EH (cell line): ENCODE measurements around the gene DGKH.
A peak's percentile ranks its signal among the peaks of the same experiment; 100 is the strongest.
"Not testable (repeated sequence)": the region's sequence is repeated elsewhere in the genome, so short reads cannot be mapped to it uniquely, and the experiment has no call there.

Experiments
- DNase-seq: peaks from one replicate; pipeline ENCODE4 v3.0.0-alpha.2; 2015; ENCODE audit warnings: low read depth

Gene DGKH

DNA sequence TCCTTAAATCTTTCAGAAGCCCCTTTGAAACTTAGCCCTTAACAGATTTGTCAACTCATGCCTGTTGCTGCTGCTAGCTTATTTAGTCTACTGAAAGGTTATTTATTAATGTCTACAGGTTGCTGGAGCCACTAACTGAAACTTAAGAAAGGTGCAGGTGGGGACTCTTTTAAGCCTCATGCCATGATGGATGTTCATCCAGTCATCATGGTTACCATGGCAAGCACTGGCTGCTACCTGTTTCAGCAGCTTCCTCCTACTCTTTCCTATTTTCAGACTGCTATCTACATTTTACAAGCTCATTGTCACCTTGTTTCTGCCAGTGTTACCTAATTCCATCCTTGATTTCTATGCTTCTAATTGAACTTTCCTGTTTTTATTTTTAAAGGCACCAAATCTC lies 27.1 kb downstream of the DGKH start:
- no peak for DNase-seq

DNA sequence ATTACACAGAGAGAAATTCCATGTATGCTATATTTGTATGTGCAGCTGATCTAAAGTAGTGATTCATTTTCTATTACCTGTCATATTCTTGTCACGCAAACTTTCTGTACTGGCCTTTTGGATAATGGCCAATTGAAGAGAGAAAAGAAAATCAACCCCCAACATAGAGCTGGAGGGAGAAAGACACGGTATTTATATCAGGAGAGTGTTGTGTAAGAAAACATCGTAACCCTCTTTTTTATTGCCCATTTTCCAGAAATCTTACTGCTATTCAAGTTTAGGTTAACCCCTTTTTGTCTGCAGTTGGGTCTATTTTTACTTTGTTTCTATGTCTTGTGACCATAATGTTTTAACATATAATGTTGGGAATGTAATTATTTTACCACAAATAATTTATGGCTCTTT lies 27.9 kb downstream of the DGKH start:
- DNase-seq: peak; percentile 45

DNA sequence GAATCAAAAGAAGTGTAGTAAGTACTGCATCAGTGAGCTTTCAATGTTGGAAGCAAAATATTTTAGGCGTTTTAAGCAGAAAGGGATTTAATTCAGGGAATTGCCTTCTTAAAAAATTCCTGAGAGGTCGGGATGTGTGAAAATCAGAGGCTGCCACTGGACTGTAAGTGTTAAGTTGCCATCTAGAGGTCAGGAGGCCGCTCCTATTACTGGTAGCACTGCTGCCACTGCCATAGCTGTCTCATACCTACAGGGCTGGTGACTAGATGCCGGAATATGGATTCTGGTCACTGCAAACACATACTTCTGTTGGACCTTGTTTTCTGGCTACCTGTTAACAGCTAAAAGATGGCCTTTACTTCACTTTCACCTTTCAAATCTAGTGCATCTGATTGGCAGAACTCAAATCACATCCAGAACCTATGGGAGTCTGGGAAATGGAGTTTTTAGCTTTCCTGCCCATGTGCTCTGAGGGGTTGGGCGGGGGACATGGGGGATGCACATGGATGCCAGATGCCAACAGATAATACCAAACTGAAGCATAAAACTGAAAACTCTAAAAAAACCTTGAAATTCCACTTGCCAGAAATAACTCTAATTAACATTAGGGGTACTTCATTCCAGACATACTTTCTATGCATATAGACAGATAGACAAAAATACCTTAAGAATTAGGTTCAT lies 29.8 kb downstream of the DGKH start:
- DNase-seq: peak; percentile 42

DNA sequence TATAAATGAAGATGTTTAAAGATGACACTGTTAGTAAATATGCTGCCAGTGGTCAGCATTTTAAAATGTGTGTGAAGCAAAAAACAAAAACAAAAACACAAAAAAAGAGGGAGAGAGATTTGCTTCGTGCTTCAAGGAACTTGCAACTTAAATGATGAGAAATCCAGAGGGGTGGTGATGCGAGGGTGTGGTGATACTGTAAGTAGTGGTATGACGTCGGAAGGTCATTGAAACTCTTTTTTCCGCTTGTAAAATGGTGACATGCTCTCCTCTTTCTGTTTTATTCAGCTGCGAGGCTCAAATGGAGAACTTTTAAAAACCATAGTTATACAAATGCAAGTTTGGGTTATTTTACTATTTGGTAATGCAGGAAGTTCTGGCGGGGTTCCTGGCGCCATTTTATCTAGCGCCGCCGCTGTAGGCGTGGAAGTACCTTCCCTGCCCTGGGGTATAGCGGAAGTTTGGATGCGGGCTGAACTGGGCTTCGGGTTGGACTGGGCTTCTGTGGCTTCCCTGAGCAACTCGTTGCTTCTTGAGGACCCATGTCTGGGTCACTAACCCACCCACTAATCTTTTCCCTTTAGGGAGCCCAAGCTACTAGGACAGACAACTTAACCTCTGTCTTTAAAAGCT lies 34.8 kb downstream of the DGKH start:
- no peak for DNase-seq

DNA sequence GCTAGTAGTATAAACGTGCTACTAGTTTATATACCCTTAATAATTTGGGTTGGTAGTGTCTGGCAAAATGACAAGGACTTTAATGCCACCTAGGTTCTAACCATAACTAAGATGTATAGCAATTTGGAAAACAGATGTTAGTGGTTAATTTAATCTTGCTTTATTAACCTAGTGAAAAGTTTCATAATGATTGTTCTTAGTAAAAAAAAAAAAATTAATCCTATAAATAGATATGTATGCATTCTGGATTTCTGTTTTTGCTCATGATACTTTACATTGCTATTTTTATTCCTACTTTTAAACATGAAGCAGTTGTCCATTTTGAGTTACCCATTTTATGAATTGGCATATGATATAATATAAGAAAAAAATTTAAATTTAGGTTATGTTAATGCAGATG lies 36.3 kb downstream of the DGKH start:
- no peak for DNase-seq

DNA sequence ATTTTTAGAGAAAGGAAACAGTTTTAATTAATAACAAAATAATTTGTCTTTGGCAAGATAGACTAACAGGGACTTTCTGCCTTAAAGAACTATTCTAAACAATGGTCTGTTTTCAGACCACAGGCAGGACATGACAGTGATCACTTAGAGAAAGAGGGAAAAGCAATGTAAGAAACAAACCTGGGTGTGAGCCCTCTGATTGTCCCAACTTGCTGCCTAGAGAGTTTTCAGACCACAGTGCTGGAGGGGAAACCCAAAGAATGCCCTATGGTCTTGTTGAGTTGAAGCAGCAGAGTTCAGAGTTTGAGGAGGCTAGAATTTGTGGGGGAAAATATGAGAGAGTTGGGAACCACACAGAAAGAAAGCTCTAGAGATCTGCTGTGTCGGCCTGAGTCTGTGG lies 38.1 kb downstream of the DGKH start:
- DNase-seq: no peak

DNA sequence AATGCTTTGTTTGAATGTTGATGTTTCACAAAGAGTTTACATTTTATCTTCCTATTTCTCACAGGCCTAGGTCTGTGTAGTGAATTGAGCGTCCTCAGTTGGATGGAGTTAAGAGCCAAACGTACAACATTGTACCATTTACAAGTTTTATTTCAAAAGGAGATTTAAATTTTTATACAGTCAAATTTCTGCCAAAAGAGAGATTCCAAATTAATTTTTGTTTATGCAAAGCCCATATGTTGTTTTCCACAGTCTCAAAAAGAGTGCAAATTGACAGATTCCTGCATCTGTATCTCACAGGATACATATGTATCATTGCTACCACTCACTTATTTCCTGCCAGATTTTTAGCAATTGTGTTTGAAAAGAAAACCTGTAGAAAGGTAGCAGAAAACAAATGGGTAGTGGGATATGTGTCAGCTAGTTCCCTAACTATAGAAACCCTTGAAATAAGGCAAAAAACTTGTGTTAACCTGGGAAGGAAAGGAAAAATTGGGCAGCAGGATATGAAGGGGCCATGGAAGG lies 46.1 kb downstream of the DGKH start:
- DNase-seq: no peak

DNA sequence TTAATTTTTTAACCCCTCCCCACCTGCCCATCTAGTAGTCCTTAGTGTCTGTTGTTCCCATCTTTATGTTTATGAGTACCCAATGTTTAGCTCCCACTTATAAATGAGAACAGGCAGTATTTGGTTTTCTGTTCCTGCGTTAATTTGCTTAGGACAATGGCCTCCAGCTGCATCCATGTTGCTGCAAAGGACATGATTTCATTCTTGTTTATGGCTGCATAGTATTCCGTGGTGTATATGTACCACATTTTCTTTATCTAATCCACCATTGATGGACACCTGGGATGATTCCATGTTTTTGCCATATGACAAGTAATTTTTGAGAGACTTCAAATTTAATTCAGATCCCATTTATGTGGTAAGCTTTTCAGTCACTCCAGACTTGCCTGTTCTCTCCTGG lies 47.8 kb downstream of the DGKH start:
- DNase-seq: not testable (repeated sequence)

DNA sequence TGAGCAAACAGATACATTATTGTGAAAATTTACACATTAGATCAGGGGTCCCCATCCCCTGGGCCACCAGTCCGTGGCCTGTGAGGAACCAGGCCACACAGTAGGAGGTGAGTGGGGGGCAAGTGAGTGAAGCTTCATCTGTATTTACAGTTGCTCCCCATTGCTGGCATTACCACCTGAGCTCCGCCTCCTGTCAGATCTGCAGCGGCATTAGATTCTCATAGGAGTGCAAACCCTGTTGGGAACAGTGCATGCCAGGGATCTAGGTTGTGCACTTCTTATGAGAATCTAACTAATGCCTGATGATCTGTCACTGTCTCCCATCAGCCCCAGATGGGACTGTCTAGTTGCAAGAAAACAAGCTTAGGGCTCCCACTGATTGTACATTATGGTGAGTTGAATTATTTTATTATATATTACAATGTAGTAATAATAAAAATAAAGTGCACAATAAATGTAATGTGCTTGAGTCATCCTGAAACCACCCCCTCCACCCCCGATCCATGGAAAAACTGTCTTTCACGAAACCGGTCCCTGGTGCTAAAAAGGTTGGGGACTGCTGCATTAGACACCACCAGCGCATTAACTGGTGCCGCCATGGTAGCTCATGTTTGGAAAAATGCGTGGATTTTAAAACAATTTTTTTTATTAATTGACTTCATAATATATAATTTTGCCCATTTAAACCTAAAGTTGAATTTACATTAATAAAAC lies 51.7 kb downstream of the DGKH start:
- DNase-seq: no peak

DNA sequence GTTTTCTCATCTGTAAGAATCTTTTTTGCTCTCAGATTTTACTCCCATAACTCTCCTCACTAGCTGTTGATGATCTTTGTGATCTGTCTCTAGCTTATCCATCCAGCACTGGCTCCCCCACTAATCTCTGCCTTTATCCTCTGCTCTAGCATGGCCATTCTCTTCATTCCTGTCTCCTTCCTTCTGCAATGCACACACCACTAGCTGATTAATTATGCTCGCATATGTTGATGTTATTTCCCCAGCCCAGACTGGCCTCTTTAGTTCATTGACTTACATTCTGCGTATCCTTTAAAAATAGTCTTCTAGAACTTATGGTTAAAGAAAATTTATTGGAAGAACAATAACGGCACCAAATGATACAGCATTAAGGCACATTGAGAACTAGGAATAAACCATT lies 52.5 kb downstream of the DGKH start:
- DNase-seq: no peak

DNA sequence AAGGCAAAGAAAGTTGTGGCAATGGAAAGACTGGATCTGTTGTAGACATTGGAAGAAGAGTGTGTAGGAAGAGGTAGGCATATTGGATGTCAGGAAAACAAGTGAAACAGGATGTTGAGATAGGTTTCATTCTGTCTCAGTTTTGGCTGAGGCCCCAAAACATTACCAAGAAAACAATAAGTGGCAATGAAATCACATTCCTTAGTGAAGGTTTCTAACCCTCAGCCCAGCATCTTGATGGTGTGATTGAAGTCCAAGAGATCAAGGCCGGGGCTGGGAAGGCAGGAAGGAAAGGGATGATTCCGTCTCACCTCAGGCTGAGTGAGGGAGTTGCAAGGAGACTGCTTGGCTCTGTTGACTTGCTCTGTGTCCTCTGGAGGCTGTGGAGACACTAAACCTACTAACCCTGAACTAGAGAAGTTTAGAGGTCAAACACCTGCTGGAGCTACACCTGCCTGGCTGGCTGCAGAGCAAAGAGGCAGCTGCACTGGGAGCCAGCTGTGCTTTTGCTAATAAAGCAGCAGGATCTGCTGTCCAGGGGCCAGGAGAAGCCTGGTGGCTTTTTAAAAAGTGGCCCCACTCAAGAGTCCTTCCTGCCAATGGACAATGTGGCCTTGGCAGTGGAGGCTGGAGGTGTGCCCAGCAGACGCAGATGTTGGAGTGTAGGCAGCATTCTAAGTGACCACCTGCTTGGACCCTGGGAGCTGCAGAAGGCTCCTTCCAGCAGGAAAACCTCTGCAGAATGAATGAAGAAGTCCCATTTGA lies 53.6 kb downstream of the DGKH start:
- no peak for DNase-seq

DNA sequence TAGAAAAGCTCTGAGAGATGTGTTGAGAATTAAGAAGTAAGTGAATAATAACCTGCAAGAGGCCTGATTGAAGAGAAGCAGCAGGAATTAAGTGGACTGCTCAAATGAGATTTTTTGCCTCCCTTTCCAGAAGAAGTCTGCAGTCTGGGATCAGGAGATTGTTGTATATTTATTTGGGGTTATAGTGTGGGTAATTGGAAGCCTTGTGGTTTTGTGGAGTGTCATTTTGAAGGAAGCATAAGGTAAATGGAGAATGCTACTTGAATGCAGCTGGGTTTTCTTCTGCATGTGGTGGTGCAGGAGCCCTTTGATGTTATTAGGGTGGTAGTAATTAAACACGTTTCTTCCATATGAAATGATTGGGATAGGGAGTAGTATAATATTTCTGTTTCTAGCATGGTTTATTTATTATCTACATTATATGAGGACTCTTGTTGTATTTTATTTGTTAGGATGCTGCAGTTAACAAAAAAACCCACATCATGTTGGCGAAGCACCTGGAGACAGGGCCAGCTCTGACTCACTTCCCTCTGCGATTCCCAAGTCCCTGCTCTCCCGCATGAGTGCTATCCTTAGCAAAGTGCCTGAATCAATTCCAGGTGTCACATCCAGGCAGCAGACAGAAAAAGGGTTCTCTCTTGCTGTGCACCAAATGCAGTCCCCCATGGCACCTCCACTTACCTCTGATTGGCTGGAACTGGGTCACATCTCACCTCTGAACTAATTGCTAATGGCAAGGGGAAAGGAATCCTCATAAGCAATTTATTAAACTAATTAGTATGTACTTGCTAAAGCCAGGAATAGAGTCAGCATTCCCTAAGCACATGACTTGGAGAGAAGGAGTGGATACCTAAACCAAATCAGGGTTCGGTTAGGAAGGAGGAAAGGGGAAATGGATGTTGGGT lies 54.8 kb downstream of the DGKH start:
- DNase-seq: peak; percentile 15

DNA sequence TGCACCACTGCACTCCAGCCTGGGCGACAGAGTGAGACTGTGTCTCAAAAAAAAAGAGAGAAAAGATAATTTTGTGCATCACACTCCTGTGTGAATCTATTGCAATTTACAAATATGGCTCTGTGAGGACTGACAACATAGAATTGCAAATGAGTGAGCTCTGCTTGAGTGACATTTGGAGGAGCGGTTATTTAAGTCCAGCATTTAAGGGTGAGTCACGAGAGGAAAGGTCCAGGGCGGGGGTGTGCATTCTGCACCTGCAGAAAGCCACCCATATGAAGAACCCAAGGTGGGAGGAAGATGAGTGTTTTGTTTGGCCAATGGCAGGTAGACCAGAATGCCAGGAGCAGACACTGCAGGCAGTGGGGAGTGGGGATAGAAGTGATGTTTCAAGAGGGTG lies 58.5 kb downstream of the DGKH start:
- no peak for DNase-seq

DNA sequence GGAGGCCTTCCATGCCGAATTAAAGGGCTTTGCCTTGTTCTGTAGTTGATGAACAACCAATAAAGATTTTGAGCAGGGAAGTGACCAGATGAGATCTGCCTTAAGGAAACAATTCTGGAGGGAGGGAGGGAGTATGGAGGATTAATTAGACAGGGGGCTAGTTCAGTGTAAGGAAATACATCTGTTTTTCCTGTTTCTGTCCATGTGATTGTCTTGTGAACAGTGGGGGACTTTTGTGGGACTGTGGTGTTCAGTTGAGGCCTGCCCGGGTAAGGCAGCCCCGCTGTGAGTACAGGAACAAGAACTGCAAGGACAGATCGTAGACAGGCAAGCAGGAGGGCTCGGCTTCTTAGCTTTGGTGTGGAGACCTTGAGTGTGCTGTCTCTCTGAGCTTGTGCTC lies 59.0 kb downstream of the DGKH start:
- DNase-seq: no peak

DNA sequence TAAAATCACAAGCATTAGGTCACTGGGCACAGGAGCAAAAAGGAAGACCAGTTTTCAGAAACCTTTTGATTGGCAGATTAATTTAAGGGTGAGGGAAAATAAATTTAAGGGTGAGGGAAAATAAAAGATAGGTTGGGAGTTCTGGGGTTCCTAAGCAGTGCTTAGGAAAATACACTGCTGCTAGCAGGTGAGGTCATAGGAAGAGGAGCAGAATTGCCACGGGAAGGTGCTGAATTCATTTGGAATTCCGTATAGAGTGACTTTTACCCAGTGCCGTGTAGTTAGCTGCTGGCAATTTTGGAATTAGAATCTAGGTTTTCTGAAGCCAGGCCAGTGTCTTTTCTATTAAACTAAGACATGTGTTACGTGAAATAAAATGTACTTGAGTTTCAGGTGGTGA lies 59.8 kb downstream of the DGKH start:
- DNase-seq: no peak

DNA sequence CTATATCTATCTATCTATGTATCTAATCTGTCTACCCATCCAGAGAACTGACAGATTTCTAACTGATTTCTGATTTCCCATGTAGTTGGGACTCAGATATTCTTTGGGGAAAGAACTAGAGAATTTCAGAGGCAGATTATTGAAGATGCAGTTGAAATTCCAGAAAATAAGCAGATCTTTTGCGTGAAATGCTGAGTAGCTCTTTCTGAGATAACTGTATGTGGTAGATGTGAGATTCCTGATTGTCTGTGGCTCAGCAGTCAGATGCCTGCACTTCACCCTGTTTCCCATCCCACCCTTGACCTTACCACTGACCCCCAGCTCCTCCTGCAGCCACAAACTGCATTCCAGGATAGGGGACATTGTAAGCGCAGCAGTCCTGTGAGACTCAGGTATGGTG lies 61.5 kb downstream of the DGKH start:
- DNase-seq: no peak

DNA sequence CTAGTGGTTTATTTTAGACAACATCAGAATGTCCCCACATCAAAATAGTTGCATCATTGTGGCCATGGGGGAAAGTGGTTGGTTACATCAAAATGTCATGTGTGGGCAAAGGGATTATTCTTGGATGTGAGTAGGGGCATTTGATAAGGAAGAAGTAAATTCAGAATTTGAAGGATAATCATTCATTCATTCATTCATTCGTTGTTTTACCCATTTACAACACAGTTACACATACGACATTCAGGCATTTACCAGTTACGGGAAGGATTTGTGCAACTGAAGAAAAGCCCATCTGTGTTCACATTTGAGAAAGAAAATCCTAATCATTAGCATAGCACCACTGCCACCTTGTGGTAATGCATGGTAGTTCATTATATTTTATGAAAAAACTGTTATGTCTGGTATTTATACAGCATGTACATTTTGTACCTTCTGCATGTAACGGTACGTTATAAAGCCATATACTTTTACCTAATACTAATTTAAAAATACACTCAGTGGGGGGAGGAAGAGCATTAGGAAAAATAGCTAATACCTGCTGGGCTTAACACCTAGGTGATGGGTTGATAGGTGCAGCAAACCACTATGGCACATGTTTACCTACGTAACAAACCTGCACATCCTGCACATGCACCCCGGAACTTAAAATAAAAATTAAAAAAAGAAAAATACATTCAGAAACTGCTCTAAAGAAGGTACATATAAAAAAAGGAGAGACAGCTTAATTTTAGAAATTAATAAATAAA lies 62.1 kb downstream of the DGKH start:
- DNase-seq: peak; percentile 77

DNA sequence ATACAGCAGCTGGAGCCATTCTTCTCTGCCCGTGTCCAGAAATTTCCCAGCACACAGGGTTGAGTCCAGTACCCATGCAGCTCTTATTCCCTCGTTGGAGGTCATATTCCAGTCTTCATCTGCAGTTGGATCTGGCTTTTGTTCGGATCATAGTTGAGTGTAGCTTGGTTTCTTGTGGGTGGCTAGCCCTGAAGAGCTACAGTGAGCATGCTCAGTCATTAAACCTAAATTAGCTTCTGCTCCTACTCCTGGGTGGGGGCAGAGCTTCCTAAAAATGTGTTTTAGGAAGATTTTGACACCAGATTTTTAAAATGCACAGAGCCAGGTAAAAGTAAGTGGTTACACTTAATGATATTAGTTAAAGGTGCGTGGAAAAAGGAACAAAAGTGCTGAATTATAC lies 64.4 kb downstream of the DGKH start:
- no peak for DNase-seq

DNA sequence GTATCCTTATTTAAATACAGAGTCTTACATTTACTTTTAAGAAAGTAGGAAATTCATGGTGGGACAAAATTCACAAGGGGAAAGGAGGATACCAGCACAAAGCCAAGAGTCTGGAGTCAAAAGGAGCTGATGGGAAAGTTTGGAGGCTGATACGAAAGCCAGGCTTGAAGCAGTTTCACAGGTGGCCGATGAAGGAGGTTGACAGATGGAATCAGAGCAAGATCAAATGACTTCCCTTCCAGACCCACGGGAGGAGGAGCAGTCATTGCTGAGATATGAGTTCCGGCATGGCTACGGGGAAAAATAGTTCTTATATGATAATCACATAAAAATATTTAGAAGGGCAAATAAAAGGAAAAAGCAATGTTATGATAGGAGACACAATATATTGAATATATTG lies 65.0 kb downstream of the DGKH start:
- no peak for DNase-seq

DNA sequence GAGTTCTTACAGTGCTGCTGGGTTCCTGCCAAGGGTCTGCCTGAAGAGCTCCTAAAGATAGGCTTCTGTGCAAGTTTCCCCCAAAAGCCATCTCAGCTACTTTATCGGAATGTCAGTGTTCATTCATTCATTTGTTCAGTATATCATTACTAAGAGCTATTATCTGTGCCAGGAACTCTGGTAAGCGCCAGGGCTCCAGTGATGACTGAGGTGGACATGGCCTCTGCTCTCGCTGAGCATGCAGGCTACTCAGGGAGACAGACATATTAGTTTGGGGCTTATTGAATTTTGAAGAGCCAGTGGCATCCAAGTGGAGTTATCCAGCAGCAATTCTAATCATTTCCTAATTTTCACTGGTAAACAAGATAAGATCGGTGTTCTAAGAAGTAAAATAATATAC lies 65.8 kb downstream of the DGKH start:
- no peak for DNase-seq

DNA sequence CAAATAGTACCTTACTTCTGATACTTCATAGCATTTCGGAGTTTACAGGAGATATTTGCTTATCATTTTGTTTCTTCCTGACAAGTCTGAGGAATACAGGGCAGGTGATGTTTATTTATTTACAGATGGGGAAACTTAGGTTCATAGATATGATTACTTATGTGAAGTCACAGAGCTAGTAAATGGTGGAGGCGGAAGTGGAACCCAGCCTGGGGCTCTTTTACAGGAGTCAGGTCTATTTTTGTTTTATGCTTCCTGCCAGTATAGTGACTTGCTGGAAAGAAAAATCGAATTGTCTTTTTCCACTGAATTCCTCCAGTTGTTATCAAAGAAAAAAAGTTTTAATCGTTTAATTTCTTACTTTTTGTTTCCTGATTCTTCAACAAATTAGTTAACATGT lies 66.5 kb downstream of the DGKH start:
- DNase-seq: peak; percentile 11
